Measurements from ENCODE around the gene CD82.

The CD82 gene

GRCh38 chr11:44578279-44578678, 12.8 kb downstream of the CD82 start:
- DNase-seq = no peak

- DNase-seq = no peak
Observed at GRCh38 chr11:44579302-44579761, 13.9 kb downstream of the CD82 start.

GRCh38 chr11:44580701-44581100, 15.2 kb downstream of the CD82 start:
- DNase-seq = no peak

GRCh38 chr11:44581246-44581645, 15.8 kb downstream of the CD82 start:
- DNase-seq = no peak

- DNase-seq = no peak
Observed at GRCh38 chr11:44582641-44583352, 17.3 kb downstream of the CD82 start.

- DNase-seq = no peak
Observed at GRCh38 chr11:44583353-44583669, 17.8 kb downstream of the CD82 start.

- DNase-seq = no peak
Observed at GRCh38 chr11:44585421-44585820, 20.0 kb downstream of the CD82 start.

- no peak for DNase-seq
Observed at GRCh38 chr11:44589301-44589700, 23.8 kb downstream of the CD82 start.

GRCh38 chr11:44590769-44591168, 25.3 kb downstream of the CD82 start:
- DNase-seq = no peak

- no peak for DNase-seq
Observed at GRCh38 chr11:44591557-44591956, 26.1 kb downstream of the CD82 start.

- DNase-seq = peak; percentile 56
Observed at GRCh38 chr11:44592125-44592940, 26.9 kb downstream of the CD82 start.

GRCh38 chr11:44593251-44593650, 27.8 kb downstream of the CD82 start:
- no peak for DNase-seq

- DNase-seq = no peak
Observed at GRCh38 chr11:44595006-44595405, 29.5 kb downstream of the CD82 start.

- no peak for DNase-seq
Observed at GRCh38 chr11:44595964-44596381, 30.5 kb downstream of the CD82 start.

- peak; percentile 66 for DNase-seq
Observed at GRCh38 chr11:44596525-44597276, 31.2 kb downstream of the CD82 start.

GRCh38 chr11:44597358-44598012, 32.0 kb downstream of the CD82 start:
- no peak for DNase-seq

- DNase-seq = no peak
Observed at GRCh38 chr11:44598831-44599230, 33.4 kb downstream of the CD82 start.

- no peak for DNase-seq
Observed at GRCh38 chr11:44600261-44600660, 34.8 kb downstream of the CD82 start.

GRCh38 chr11:44600839-44601383, 35.4 kb downstream of the CD82 start:
- peak; percentile 55 for DNase-seq

GRCh38 chr11:44601471-44602370, 36.3 kb downstream of the CD82 start:
- DNase-seq = peak; percentile 24

GRCh38 chr11:44602891-44603310, 37.4 kb downstream of the CD82 start:
- no peak for DNase-seq

GRCh38 chr11:44604171-44604581, 38.7 kb downstream of the CD82 start:
- peak; percentile 20 for DNase-seq
